Measurements from ENCODE around the gene WDR83.
"Not testable (repeated sequence)": the region's sequence is repeated elsewhere in the genome, so short reads cannot be mapped to it uniquely, and the experiment has no call there.

Gene WDR83

DNA sequence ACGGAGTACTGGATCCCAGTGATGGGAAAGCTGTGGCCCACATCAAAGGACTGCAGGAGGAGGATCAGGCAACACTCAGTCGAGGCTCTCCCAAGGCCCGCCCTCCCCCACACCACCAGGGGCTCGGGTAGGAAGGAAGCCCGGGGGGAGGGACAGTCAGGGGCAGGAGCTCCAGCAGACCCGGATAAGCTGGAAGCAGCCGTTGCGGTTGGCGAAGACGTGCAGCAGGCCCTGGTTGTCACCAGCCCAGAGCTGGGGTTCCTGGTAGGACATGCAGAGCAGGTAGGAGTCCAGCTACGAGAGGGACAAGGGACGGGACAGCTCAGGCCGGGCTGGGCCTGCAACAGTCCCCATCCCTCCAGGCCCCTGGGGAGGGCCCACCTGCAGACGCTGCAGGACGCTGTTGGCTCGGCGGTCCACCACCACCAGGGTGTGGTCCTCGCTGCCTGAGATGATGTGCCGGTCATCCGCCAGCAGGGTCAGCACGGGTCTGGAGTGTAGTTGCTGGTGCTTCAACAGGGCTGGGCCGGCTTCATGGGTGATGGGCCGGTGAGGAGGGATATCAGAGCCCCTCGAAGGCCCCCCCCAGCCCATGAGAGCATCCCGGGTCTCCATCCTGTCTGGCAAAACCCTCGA lies 23.1 kb downstream of the WDR83 start:
- TF ChIP-seq, protein P1, sequence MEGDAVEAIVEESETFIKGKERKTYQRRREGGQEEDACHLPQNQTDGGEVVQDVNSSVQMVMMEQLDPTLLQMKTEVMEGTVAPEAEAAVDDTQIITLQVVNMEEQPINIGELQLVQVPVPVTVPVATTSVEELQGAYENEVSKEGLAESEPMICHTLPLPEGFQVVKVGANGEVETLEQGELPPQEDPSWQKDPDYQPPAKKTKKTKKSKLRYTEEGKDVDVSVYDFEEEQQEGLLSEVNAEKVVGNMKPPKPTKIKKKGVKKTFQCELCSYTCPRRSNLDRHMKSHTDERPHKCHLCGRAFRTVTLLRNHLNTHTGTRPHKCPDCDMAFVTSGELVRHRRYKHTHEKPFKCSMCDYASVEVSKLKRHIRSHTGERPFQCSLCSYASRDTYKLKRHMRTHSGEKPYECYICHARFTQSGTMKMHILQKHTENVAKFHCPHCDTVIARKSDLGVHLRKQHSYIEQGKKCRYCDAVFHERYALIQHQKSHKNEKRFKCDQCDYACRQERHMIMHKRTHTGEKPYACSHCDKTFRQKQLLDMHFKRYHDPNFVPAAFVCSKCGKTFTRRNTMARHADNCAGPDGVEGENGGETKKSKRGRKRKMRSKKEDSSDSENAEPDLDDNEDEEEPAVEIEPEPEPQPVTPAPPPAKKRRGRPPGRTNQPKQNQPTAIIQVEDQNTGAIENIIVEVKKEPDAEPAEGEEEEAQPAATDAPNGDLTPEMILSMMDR (conservative IDR thresholded peaks at IDR 0.05), result no peak

DNA sequence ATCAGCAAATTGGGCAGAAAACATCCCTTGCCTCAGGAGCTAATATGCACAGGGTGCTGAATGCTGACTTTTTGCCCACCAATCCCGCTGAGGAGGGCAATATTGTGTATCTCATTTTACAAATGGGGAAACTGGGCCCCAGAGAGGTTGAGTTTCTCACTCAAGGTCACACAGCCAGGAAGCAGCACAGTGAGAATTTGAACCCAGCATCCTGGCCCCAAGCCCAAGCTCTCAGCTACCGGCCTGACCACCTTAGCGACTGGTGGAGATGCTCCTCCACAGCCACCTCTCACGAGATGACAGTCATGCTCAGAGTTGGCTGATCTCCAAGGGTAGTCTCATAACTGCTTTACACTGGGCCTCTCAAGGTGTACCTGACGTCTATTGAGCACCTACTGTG lies 26.4 kb downstream of the WDR83 start:
- TF ChIP-seq, protein P1 (conservative IDR thresholded peaks at IDR 0.05), result no peak
- H3K27ac ChIP-seq, result no peak overlapping the region

More for the DNA sequence above, 23.1 kb downstream of the WDR83 start:
- no peak overlapping the region for H3K27ac ChIP-seq

DNA sequence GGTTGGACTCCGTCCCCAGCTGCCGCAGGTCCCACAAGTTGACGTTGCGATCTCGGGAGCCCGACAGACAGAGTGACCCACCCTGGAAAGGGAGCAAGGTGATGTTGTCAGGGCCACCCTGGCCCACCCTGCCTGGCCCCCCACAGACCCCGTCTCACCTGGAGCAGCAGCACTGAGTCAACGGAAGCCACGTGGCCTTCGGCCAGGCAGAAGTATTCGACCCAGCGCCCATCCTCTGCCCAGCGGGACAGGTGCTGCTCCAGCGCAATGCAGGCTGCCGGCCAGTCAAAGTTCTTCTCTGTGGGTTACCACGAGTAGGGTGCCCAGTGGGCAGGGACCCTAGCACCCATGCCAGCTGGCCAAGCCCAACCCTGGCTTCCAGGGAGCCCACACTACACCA lies 28.0 kb downstream of the WDR83 start:
- TF ChIP-seq, protein P1 (conservative IDR thresholded peaks at IDR 0.05), result no peak

GRCh38 chr19:12695096-12695495 lies 28.5 kb downstream of the WDR83 start:
- TF ChIP-seq, protein P1 (conservative IDR thresholded peaks at IDR 0.05), result no peak
- no peak overlapping the region for H3K27ac ChIP-seq

More for the DNA sequence above, 28.0 kb downstream of the WDR83 start:
- H3K27ac ChIP-seq, result no peak overlapping the region

GRCh38 chr19:12695514-12695913 lies 28.9 kb downstream of the WDR83 start:
- peak overlapping the region; percentile 77; the same call in 1 of the 2 replicates for H3K27ac ChIP-seq
- TF ChIP-seq, protein P1 (conservative IDR thresholded peaks at IDR 0.05), result no peak

DNA sequence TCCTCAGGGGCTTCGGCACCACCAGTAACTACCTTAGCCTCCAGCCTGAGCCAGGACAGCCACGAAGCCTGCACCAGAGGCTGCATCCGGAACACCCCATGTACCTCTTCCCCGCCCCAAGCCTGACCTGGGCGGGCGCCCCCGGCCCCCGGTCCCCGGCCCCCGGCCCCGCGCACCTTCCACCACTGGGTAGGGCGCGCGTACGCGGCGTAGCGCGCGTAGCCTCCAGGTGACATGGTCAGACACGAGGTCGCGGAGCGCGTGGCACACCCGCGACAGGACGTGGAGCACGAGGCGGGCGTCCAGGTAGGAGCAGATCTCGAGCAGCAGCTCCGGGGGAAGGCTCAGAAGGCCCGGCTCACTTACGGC lies 29.4 kb downstream of the WDR83 start:
- peak overlapping the region; percentile 77 for H3K27ac ChIP-seq
- TF ChIP-seq, protein P1 (conservative IDR thresholded peaks at IDR 0.05), result no peak

DNA sequence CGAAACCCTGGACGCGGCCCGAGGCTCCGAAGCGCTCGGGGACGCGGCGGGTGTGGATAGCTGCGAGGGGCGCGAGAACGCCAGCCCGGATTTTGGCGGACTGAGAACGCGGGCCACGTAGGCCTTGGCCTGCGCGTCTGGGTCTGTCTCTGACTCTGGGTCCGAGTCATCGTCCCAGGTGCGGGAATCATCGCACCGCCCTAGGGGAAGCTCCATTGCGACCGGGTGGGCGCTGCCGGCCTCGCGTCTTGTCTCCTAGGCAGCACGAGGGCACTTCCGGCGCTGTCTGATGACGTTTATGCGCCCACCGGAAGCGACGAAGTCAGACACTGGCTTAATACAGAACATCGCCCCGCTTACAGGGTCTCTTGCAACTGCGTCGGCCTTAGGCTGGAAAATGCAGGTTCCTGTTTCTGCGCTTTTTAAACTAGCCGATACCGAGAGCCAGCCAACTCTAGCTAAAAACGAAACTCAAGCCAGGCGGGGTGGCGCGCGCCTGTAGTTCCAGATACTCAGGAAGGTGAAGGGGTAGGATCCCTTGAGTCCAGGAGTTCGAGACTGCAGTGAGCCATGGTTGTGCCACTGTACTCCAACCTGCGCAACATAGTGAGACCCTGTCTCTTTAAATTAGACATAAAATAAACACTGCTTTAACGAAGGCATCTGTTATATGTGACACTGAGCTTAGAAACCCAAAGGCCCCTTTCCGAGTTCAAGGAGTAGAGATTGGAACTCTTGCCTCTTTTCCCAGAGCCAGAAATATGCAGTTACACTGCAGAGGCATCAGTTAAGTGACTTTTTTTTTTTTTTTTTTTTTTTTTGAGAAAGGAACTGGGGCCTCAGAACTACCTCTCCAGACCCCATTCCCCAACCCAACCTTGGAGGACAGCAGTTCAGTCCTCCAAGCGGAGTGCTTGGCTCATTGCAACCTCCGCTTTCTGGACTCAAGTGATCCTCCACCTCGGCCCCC lies 30.0 kb downstream of the WDR83 start, which contains the start of gene FBXW9:
TSS of gene FBXW9 (minus strand) at position 266 of the 970 bp plus-strand sequence. CDS start at position 216, 50 bp downstream.
- peak within 1 kb of the TSS; percentile 77 for H3K27ac ChIP-seq
- TF ChIP-seq, protein P1 (conservative IDR thresholded peaks at IDR 0.05), result no peak

- not testable (repeated sequence) for H3K27ac ChIP-seq
These were observed 30.8 kb downstream of the WDR83 start for GRCh38 chr19:12697425-12697824.
